H9 (cell line): ENCODE measurements around the gene L1TD1. TPM values are rescaled to one million over a fixed set of nuclear protein-coding genes. Genes with fewer than 3 reads are reported as not detected.
"Not testable (repeated sequence)": the region's sequence is repeated elsewhere in the genome, so short reads cannot be mapped to it uniquely, and the experiment has no call there.

ENCODE experiments used
- DNase-seq: peaks from one replicate; pipeline ENCODE4 v3.0.0-alpha.2; 2017
- H2AFZ ChIP-seq: one replicate; pipeline ENCODE4 v1.6.1; 2013; ENCODE audit warnings: mild to moderate bottlenecking, low read length, control low read depth, moderate library complexity
- H2AK5ac ChIP-seq: 2 replicates; pipeline ENCODE4 v1.6.1; 2013; ENCODE audit warnings: low read length, control low read depth, mixed read lengths; ENCODE audit not compliant: insufficient read length
- H2BK120ac ChIP-seq: one replicate; pipeline ENCODE4 v1.6.1; 2013; ENCODE audit warnings: low read depth, mild to moderate bottlenecking, low read length, control low read depth, inconsistent platforms; ENCODE audit not compliant: poor library complexity, severe bottlenecking
- H2BK12ac ChIP-seq: 2 replicates; pipeline ENCODE4 v1.6.1; 2013; ENCODE audit warnings: low read length, control low read depth, mixed read lengths, low read depth; ENCODE audit not compliant: insufficient read length
- H2BK15ac ChIP-seq: 2 replicates; pipeline ENCODE4 v1.6.1; 2013; ENCODE audit warnings: low read depth, low read length, control low read depth
- H2BK20ac ChIP-seq: one replicate; pipeline ENCODE4 v1.6.1; 2013; ENCODE audit warnings: low read depth, mild to moderate bottlenecking, low read length, control low read depth, inconsistent platforms; ENCODE audit not compliant: poor library complexity, severe bottlenecking
- H2BK5ac ChIP-seq: 2 replicates; pipeline ENCODE4 v1.6.1; 2013; ENCODE audit warnings: low read length, control low read depth, mixed read lengths; ENCODE audit not compliant: insufficient read length
- H3K14ac ChIP-seq: 2 replicates; pipeline ENCODE4 v1.6.1; 2013; ENCODE audit warnings: low read length, control low read depth; ENCODE audit not compliant: insufficient read depth
- H3K18ac ChIP-seq: 2 replicates; pipeline ENCODE4 v1.6.1; 2013; ENCODE audit warnings: low read depth, mild to moderate bottlenecking, mixed read lengths, low read length, control low read depth; ENCODE audit not compliant: insufficient read length
- H3K23ac ChIP-seq: 2 replicates; pipeline ENCODE4 v1.6.1; 2013; ENCODE audit warnings: low read length, control low read depth, mixed read lengths, low read depth; ENCODE audit not compliant: insufficient read length
- H3K23me2 ChIP-seq: 2 replicates; pipeline ENCODE4 v1.6.1; 2013; ENCODE audit warnings: low read depth, mild to moderate bottlenecking, mixed read lengths, low read length, control low read depth; ENCODE audit not compliant: insufficient read length, poor library complexity, severe bottlenecking
- H3K27ac ChIP-seq: 2 replicates; pipeline ENCODE4 v1.5.1; 2013; ENCODE audit warnings: low read length, control low read depth, mixed read lengths, low read depth; ENCODE audit not compliant: insufficient read length
- H3K27me3 ChIP-seq: 2 replicates; pipeline ENCODE4 v1.6.1; 2013; ENCODE audit warnings: low read length, control low read depth, inconsistent platforms; ENCODE audit not compliant: insufficient read depth
- H3K4ac ChIP-seq: 2 replicates; pipeline ENCODE4 v1.6.1; 2013; ENCODE audit warnings: low read depth, mild to moderate bottlenecking, control low read depth, inconsistent platforms, low read length, moderate library complexity
- H3K4me1 ChIP-seq: 2 replicates; pipeline ENCODE4 v1.6.1; 2013; ENCODE audit warnings: low read length, control low read depth, inconsistent platforms; ENCODE audit not compliant: insufficient read depth
- H3K4me2 ChIP-seq: 2 replicates; pipeline ENCODE4 v1.6.1; 2013; ENCODE audit warnings: low read length, control low read depth, mixed read lengths; ENCODE audit not compliant: insufficient read length, insufficient read depth
- H3K56ac ChIP-seq: 2 replicates; pipeline ENCODE4 v1.6.1; 2013; ENCODE audit warnings: low read depth, mild to moderate bottlenecking, mixed read lengths, low read length, control low read depth; ENCODE audit not compliant: insufficient read length
- H3K79me1 ChIP-seq: 2 replicates; pipeline ENCODE4 v1.6.1; 2013; ENCODE audit warnings: low read depth, mild to moderate bottlenecking, moderate library complexity, low read length, control low read depth, inconsistent platforms; ENCODE audit not compliant: insufficient read depth, poor library complexity, severe bottlenecking
- H3K79me2 ChIP-seq: 2 replicates; pipeline ENCODE4 v1.6.1; 2013; ENCODE audit warnings: low read length, control low read depth, inconsistent platforms; ENCODE audit not compliant: insufficient read depth
- H3K9ac ChIP-seq: 2 replicates; pipeline ENCODE4 v1.6.1; 2013; ENCODE audit warnings: low read length, control low read depth, mixed read lengths; ENCODE audit not compliant: insufficient read length; ENCODE audit errors: extremely low read depth
- H3K9me3 ChIP-seq: one replicate; pipeline ENCODE4 v1.6.1; 2013; ENCODE audit warnings: low read depth, low read length, inconsistent platforms; ENCODE audit not compliant: control insufficient read depth
- H3T11ph ChIP-seq: one replicate; pipeline ENCODE4 v1.6.1; 2013; ENCODE audit warnings: mild to moderate bottlenecking, low read length, control low read depth, inconsistent platforms
- H4K20me1 ChIP-seq: one replicate; pipeline ENCODE4 v1.6.1; 2013; ENCODE audit not compliant: control insufficient read depth, insufficient read length, insufficient read depth
- H4K5ac ChIP-seq: 2 replicates; pipeline ENCODE4 v1.6.1; 2013; ENCODE audit warnings: low read depth, mild to moderate bottlenecking, mixed read lengths, low read length, control low read depth; ENCODE audit not compliant: insufficient read length
- H4K8ac ChIP-seq: replicated peaks from 2 replicates; pipeline ENCODE4 v1.6.1; 2013; ENCODE audit warnings: low read length, control low read depth, mixed read lengths, low read depth; ENCODE audit not compliant: insufficient read length
- H4K91ac ChIP-seq: 2 replicates; pipeline ENCODE4 v1.6.1; 2013; ENCODE audit warnings: low read depth, mild to moderate bottlenecking, moderate library complexity, mixed read lengths, low read length, control low read depth; ENCODE audit not compliant: insufficient read length
- H3K27ac Mint-ChIP-seq, 3 experiments: 2 replicates in 2 of 3; 3 replicates in 1 of 3; pipeline ENCODE4 v1.8.0; 2020 to 2021; ENCODE audit warnings: mixed read lengths in 3 of 3, mild to moderate bottlenecking in 1 of 3, moderate library complexity in 1 of 3
- H3K27me3 Mint-ChIP-seq: 2 replicates; pipeline ENCODE4 v1.8.0; 2021; ENCODE audit warnings: low read depth, mild to moderate bottlenecking, moderate library complexity, mixed read lengths
- H3K36me3 Mint-ChIP-seq, 3 experiments: 2 replicates in 2 of 3; 3 replicates in 1 of 3; pipeline ENCODE4 v1.8.0; 2020 to 2021; ENCODE audit warnings: low read depth in 3 of 3, mixed read lengths in 3 of 3; ENCODE audit not compliant: insufficient read depth in 1 of 3
- H3K4me1 Mint-ChIP-seq, 2 experiments: 2 replicates each; pipeline ENCODE4 v1.8.0; 2020; ENCODE audit warnings: mixed read lengths in 2 of 2
- H3K4me3 Mint-ChIP-seq, 2 experiments: 2 replicates in 1 of 2; 3 replicates in 1 of 2; pipeline ENCODE4 v1.8.0; 2020 to 2021; ENCODE audit warnings: mild to moderate bottlenecking in 2 of 2, mixed read lengths in 2 of 2, moderate library complexity in 1 of 2
- H3K9me3 Mint-ChIP-seq, 2 experiments: 2 replicates in 1 of 2; 3 replicates in 1 of 2; pipeline ENCODE4 v1.8.0; 2020; ENCODE audit warnings: mild to moderate bottlenecking in 2 of 2, mixed read lengths in 2 of 2, moderate library complexity in 1 of 2
- WGBS: extraction: QIAGEN DNeasy Blood & Tissue Kit; methylation state at CpG from one replicate; pipeline ENCODE4 v1.1.7; 2013; ENCODE audit warnings: missing lambda C conversion rate, low lambda C conversion rate, mixed read lengths; ENCODE audit not compliant: insufficient read length; ENCODE audit errors: extremely low coverage; 5-methylcytosine and 5-hydroxymethylcytosine counted together
- total RNA-seq: library from RNA; stranded (reverse); gene quantifications from 2 replicates; pipeline ENCODE4 v1.2.1, GENCODE V29; 2021

L1TD1 gene
- total RNA-seq, 1 experiment from 2014 or later, result 422 TPM

GRCh38 chr1:62183164-62184020 lies 11.3 kb upstream of the L1TD1 start:
- H3T11ph ChIP-seq, H3K9ac ChIP-seq, H3K36me3 Mint-ChIP-seq, H3K18ac ChIP-seq, H2AFZ ChIP-seq, H3K23me2 ChIP-seq, H3K9me3 Mint-ChIP-seq, H3K79me2 ChIP-seq, H2BK15ac ChIP-seq, H2BK12ac ChIP-seq, H4K20me1 ChIP-seq, H4K8ac ChIP-seq, H3K27me3 Mint-ChIP-seq, DNase-seq, H2BK120ac ChIP-seq, H3K9me3 ChIP-seq, H4K5ac ChIP-seq, H2AK5ac ChIP-seq, H3K79me1 ChIP-seq, H3K23ac ChIP-seq, H3K14ac ChIP-seq, H4K91ac ChIP-seq, H3K56ac ChIP-seq, H3K4ac ChIP-seq, H2BK20ac ChIP-seq, H3K27me3 ChIP-seq: not testable (repeated sequence)
- Mint-ChIP-seq H3K4me1 (peaks cover 60 to 61% of the 10 kb centered on the region in 2 experiments), H3K4me3 (peak overlapping the region; percentile 34 to 54), H3K27ac (peak overlapping the region; percentile 91 to 99 (median 96))
- H2BK5ac ChIP-seq, result peak overlapping the region; percentile 75
- peaks cover 11% of the 10 kb centered on the region; the same call in 1 of the 2 replicates for H3K4me1 ChIP-seq
- WGBS, result no CpG with 5 or more reads among the region's 11 CpGs
- peak overlapping the region; percentile 65 for H3K4me2 ChIP-seq
- H3K27ac ChIP-seq, result peak overlapping the region; percentile 77
